Subcutaneous preadipocyte (primary cell): Measurements from ENCODE around the gene RHOXF1. TPM values are rescaled to one million over a fixed set of nuclear protein-coding genes. Genes with fewer than 3 reads are reported as not detected.

Source experiments
- total RNA-seq: library from RNA; depleted of rRNA; stranded (reverse); fragments of >200 nt; gene quantifications from 2 replicates; pipeline ENCODE4 v1.2.3, GENCODE V29; 2012

The RHOXF1 gene
- total RNA-seq = not detected in 2 replicates

DNA sequence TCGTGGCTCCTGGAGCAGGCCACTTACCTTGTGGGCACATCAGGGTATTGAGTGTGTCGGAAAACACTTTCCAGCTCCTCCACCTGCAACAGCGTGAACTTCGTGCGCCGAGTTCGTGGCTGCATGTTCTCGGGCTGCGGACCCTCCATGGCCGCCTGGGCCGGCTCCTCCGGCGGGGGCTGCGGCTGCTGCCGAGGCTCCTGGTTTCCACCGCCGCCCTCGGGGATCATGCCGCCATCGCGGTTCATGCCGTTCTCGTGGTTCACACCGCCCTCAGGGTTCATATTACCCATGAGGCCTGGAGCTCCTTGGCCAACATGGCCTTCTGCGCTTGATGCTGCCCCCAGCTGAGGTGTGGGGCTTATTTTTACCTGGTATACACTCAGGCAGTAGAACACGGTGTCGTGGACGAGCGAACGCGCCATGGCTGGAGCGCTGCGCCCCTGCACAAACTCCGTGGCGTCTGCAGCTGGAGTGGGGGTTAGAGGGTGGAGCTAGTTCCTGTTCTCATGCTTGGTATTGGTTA, at the start of gene RHOXF1:
RHOXF1 (minus strand) TSS at position 476 of the 526 bp plus-strand sequence; CDS start at position 425, 51 bp downstream.

GRCh38 chrX:120158313-120158712, 42.6 kb upstream of the RHOXF1 start, which contains the start of gene RHOXF2:
Gene RHOXF2, plus strand, starts transcription at chrX:120158613. Its CDS starts 138 bp downstream, at chrX:120158751.

DNA sequence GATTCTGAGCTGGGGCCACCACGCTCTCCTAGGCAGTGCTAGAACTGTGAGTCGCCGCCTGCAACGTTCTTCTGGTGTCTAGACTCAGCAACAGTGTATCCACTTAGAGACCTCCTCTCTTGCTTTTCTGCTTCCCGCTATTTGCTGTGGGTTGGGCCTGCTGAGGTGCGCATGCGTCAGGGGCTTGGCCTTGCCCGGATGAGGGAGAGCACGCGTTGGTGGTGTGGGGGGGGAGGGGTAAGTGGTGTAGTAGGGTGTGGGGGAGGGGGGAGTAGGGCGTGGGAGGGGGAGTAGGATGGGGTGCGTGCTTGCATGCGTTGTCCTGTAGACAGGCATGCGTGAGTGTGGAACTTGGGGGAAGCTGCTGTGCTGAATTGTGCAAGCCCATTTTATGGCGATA, 38.1 kb downstream of the RHOXF1 start, which contains the start of gene RHOXF2B:
RHOXF2B (minus strand) TSS at position 101 of the 400 bp plus-strand sequence. CDS start 138 bp downstream, outside the sequence.

Other genes with a start within 250 kb of the RHOXF1 start
- 10.4 and 11.8 TPM in 2 replicates for gene RNF113A, start 244.2 kb downstream of the RHOXF1 start, total RNA-seq
- 44.8 and 51.1 TPM in 2 replicates for gene NDUFA1, start 244.1 kb downstream of the RHOXF1 start, total RNA-seq
- not detected in 2 replicates for gene AKAP14, start 220.0 kb downstream of the RHOXF1 start, total RNA-seq
- 2.9 and 4.5 TPM in 2 replicates for gene NKAP, start 172.2 kb downstream of the RHOXF1 start, total RNA-seq
- gene RHOXF2B, start 38.2 kb downstream of the RHOXF1 start, total RNA-seq = not detected in 2 replicates
- not detected in 2 replicates for gene RHOXF2, start 42.7 kb upstream of the RHOXF1 start, total RNA-seq
- 15.4 and 17.8 TPM in 2 replicates for gene ZBTB33, start 134.9 kb upstream of the RHOXF1 start, total RNA-seq
- under 0.01 and 0.37 TPM in 2 replicates for gene TMEM255A, start 195.5 kb upstream of the RHOXF1 start, total RNA-seq
- gene ATP1B4, start 246.2 kb upstream of the RHOXF1 start, total RNA-seq = not detected in 2 replicates